GM13977 (cell line): ENCODE data around the gene MGAT5.

Experiments used
- DNase-seq: peaks from one replicate; pipeline ENCODE4 v3.0.0; 2012; ENCODE audit warnings: low spot score
- CTCF ChIP-seq: IDR thresholded peaks from 2 replicates; pipeline ENCODE4 v1.5.1; 2012; ENCODE audit warnings: mild to moderate bottlenecking, control low read depth; ENCODE audit not compliant: insufficient read depth; ENCODE audit errors: extremely low read depth, missing control alignments
- in situ Hi-C: fragments of 300-500 bp; cut with MboI; formaldehyde crosslinking; loops from one replicate; pipeline ENCODE4 v1.12.0; 2022; ENCODE audit warnings: low sequenced_read_pairs, low pct_unique_long_range_greater_than_20kb, mixed read lengths, inconsistent platforms; ENCODE audit not compliant: unreplicated experiment

The MGAT5 gene

GRCh38 chr2:134491771-134492441, 238.0 kb downstream of the MGAT5 start:
- no peak for DNase-seq

DNA sequence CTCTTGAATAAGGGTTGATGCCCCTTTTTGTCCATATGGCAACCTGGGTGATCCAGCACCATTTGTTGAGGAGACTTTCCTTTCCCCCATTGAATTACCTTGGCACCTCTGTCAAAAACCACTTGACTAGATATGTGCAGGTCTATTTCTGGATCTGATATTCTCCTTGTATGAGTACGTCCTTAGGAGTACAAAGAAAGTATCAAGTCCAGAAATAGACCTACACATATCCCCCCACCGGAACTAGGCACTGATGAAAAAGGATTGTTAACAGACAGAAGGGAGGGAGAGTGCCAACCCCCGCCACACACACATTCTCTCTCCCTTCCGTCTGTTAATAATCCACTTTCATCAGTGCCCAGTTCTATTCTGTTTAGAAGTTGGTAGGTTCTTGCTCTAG, 239.9 kb downstream of the MGAT5 start:
- in situ Hi-C loops = no loop called here
- no peak for DNase-seq
- no peak for TF ChIP-seq CTCF

More at GRCh38 chr2:134491771-134492441, 238.0 kb downstream of the MGAT5 start:
- in situ Hi-C loops = no loop called here
- no peak for TF ChIP-seq CTCF

GRCh38 chr2:134498654-134499053, 244.8 kb downstream of the MGAT5 start:
- TF ChIP-seq CTCF = no peak
- DNase-seq = no peak
- in situ Hi-C loops = no loop called here

- TF ChIP-seq CTCF = no peak
- no peak for DNase-seq
- in situ Hi-C loops = no loop called here
Measured at GRCh38 chr2:134499307-134499926, 245.5 kb downstream of the MGAT5 start.

DNA sequence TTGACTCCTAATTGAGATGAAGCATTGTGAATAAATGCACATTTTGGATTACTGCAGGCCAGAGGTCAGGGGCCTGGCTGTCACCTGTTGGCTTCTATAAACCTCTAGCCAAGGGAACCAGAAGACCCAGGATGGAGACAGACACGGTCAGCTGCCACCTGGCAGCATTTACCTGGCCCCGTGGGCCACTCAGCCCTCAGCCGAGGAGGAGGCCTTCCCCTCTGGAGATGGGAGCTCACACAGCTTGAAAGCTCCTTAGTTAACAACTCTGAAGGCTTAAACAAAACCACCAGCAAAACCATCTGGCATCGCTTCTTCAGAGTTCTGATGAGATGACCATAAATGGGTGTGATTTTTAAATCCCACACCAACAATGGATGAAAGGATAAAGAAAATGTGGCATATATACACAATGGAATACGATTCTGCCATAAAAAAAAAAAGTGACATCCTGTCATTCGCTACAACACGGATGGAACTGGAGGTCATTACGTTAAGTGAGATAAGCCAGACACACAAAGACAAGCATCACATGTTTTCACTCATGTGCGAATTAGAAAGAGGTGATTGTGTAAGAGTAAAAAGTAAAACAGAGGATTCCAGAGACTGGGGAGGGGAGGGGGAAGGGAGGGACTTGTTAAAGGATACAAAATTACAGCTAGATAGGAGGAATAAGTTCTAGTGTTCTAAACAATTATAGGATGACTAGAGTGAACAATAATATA, 246.5 kb downstream of the MGAT5 start:
- no peak for TF ChIP-seq CTCF
- in situ Hi-C loops = no loop called here
- no peak for DNase-seq

- no peak for TF ChIP-seq CTCF
- in situ Hi-C loops = no loop called here
- DNase-seq = no peak
Measured at GRCh38 chr2:134501476-134502091, 247.7 kb downstream of the MGAT5 start.
